NB4 (cell line): ENCODE results near the gene CCDC24.

Experiments
- DNase-seq: peaks from one replicate; pipeline ENCODE4 v3.0.0; 2010; ENCODE audit warnings: low read depth
- H3K4me3 ChIP-seq: one replicate; pipeline ENCODE4 v1.5.1; 2011; ENCODE audit warnings: mild to moderate bottlenecking, low read depth, low read length, moderate library complexity
- MYC ChIP-seq: IDR thresholded peaks from 2 replicates; pipeline ENCODE4 v1.6.1; 2011; ENCODE audit warnings: low read depth, low read length
- POLR2A ChIP-seq: IDR thresholded peaks from 2 replicates; pipeline ENCODE4 v1.6.1; 2011; ENCODE audit warnings: mild to moderate bottlenecking; ENCODE audit not compliant: insufficient read length; ENCODE audit errors: extremely low read depth
- TF ChIP-seq, protein P1 (sequence below): IDR thresholded peaks from one replicate; pipeline ENCODE4 v1.5.1; 2012; ENCODE audit warnings: low read depth, low read length
- TF ChIP-seq, protein P2 (sequence below): IDR thresholded peaks from 2 replicates; pipeline ENCODE4 v1.6.1; 2011; ENCODE audit warnings: low read depth, low read length

Gene CCDC24

DNA sequence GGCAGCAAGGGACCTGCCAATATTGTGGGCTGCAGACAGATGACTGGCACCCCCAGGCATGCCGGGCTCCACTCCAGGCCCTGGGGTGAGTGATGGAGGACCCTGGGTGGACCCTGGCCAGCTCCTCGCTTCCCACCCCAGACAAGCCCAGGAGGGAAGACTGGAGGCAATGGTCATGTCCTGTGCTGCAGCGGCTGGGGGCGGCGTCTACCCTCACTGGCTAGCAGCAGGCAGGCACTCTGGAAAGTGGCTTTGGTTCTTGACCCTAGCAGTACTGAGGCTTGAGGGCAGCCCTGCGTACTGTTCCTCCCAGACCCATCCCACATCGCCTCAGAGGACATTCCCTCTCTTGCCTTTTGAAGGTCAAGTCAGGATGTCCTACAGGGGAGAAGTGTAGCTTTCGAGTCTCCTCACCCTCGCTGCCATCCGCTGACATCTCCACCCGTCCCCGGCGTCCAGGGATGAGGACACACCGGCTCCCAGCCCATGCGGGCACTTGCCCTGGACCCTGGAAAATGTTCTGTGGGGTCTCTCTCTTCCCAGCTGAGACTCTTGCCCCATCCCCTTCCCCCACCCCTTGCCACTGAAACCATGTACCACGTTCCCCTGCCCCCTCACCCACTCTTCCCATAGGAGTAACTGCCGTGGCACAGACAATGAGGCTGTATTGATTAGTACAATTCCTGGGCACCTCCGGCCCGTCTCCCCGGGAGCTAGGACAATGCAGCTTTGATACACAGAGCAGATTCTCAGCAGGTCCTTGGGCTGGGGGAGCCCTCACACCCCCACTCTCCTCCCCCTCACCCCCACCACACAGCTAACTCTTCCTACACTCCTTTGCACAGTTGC is 24.9 kb downstream of the CCDC24 start:
- DNase-seq = no peak
- TF ChIP-seq MYC = no peak
- TF ChIP-seq, protein P1, sequence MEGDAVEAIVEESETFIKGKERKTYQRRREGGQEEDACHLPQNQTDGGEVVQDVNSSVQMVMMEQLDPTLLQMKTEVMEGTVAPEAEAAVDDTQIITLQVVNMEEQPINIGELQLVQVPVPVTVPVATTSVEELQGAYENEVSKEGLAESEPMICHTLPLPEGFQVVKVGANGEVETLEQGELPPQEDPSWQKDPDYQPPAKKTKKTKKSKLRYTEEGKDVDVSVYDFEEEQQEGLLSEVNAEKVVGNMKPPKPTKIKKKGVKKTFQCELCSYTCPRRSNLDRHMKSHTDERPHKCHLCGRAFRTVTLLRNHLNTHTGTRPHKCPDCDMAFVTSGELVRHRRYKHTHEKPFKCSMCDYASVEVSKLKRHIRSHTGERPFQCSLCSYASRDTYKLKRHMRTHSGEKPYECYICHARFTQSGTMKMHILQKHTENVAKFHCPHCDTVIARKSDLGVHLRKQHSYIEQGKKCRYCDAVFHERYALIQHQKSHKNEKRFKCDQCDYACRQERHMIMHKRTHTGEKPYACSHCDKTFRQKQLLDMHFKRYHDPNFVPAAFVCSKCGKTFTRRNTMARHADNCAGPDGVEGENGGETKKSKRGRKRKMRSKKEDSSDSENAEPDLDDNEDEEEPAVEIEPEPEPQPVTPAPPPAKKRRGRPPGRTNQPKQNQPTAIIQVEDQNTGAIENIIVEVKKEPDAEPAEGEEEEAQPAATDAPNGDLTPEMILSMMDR = no peak
- no peak for TF ChIP-seq POLR2A
- TF ChIP-seq, protein P2, sequence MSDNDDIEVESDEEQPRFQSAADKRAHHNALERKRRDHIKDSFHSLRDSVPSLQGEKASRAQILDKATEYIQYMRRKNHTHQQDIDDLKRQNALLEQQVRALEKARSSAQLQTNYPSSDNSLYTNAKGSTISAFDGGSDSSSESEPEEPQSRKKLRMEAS = no peak
- H3K4me3 ChIP-seq = no peak overlapping the region

DNA sequence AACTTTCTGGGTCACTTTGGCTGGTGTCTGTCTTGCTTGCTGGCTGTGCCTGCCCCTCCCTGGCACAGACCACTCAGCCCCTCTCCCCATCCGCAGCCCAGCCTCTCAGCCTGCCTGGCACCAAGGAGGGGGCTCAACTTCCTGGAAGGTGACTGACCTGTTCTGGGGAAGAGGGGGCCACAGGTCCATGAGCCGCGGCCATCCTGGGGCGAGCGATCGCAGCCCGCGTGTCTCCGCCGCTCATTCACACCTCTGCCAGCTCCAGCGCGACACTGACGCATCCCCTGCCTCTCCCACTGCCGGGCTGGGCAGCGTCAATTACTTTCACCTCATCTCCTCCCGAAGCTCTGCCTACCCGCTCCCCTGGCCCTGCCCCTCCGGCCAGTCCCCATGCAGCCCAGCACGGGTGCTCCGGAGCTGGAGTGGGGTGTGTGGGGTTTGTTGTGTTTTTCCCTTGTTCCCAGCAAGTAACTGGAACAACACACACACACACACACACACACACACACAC is 25.5 kb downstream of the CCDC24 start:
- no peak overlapping the region for H3K4me3 ChIP-seq
- no peak for DNase-seq
- TF ChIP-seq, protein P1 = no peak
- no peak for TF ChIP-seq MYC
- TF ChIP-seq, protein P2 = no peak
- no peak for TF ChIP-seq POLR2A

DNA sequence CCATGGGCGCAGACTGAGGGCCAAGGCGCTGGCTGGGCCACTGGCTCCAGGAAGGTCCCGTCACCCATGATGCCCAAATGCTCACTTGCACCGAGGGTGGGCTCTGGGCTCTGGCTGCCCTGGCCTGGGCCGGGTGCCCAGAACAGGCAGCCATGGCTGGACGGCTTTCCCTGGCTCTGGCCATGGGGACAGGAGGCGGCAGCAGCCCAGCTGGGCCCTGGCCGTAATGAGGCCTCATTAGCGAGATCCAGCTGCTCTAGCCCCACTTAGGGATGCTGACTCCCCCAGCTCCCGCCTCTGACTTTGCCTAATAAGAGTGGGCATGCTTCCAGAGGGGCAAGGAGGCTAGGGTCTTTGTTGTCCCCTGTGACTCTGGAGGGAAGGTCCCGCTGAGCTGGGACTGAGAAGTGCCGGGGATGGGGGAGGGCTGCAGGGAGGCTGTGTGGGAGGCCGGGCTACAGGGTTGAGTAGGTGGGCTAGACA is 28.1 kb downstream of the CCDC24 start:
- no peak overlapping the region for H3K4me3 ChIP-seq
- TF ChIP-seq MYC (no peak), POLR2A (no peak)
- TF ChIP-seq, protein P1 = no peak
- TF ChIP-seq, protein P2 = no peak
- no peak for DNase-seq

DNA sequence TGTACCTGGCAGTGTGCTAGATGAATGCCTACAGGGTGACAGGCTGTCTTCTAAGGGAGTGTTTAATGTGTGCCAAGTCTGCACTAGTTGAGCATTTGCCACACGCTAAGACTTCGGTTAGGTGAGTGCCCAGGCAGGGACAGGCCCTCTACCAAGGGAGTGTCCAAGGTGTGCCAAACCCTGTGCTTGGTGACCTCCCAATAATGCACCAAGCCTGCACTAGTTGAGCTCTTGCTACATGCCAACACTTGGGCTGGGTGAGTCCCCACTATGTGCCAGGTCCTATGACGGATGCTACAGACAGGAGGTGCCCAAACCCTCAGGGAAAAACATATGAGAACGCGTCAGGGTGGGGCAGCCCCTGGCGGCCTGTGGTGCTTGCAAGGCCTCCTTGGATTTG is 29.1 kb downstream of the CCDC24 start:
- TF ChIP-seq POLR2A (no peak), MYC (no peak)
- TF ChIP-seq, protein P2 = no peak
- TF ChIP-seq, protein P1 = no peak
- DNase-seq = no peak
- no peak overlapping the region for H3K4me3 ChIP-seq

DNA sequence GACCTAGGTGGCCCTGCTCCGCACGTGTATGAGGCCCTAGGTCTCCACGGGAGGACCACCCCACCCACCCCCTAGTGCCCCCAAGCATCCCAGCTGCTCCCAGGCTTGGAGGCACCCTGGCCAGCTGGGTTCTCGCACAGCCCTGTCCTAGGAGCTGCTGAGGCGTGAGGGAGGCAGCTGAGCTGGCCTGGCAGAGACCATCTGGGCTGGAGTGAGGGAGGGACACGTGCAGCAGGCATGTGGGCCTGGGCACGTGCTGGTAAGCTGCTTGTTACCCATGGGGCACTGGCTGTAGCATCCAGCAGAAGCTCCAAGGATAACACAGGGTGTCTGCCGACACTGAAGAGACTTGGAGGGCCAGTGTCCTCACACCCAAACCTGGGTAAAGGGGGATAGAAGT is 29.8 kb downstream of the CCDC24 start:
- TF ChIP-seq, protein P2 = no peak
- TF ChIP-seq, protein P1 = no peak
- TF ChIP-seq MYC = no peak
- TF ChIP-seq POLR2A = no peak
- DNase-seq = no peak
- H3K4me3 ChIP-seq = no peak overlapping the region
